ENCODE measurements around the gene TP53I13. TPM values are rescaled to one million over a fixed set of nuclear protein-coding genes. Genes with fewer than 3 reads are reported as not detected.

TP53I13 gene
- total and polyA plus RNA-seq, 2 donors (not counting 1 experiment from before 2014, with no cell fraction given): 11.1 to 51.5 TPM

DNA sequence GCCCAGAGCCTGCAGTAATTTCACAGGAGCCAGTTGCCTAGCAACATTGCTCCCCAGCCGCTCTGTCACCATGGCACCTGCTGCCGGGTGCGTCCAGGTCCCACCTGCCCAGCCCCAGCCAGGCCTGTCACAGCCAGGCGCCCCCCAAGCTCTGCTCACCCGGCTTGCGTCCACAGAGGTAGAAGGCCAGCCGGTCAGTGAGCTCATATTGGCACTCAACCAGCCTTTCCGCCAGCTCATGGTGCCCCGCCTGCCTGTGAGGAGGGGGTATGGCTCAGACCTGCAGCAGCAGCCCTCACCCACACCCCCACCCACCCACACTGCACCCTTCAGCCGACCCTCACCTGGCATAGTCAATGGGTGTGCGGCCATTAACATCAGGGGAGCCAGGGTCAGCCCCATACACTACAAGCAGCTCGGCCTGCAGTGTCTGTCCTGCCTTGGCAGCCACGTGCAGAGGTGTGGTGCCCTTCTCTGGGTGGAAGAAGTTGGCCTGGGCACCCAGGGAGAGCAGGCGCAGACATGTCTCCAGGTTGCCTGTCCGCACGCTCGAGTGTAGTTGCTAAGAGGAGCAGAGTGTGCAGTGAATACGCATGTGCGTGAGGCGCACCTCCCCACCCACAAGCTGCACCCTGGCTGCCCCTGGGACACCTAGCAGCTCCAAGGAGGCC lies 13.2 kb downstream of the TP53I13 start:
- Histone ChIP-seq H2AFZ (ENCODE audit: low read length) (no peak overlapping the region), H3K79me2 (ENCODE audit: control insufficient read depth, insufficient read depth, low read length) (peaks cover 30% of the 10 kb centered on the region), H3K9me3 (ENCODE audit: control insufficient read depth, insufficient read depth, low read depth, low read length) (no peaks in the 10 kb centered on the region), H3K27me3 (ENCODE audit: control insufficient read depth, insufficient read depth, low read length) (no peaks in the 10 kb centered on the region), H3K4me2 (ENCODE audit: extremely low read depth, insufficient read depth, low read length) (no peak overlapping the region), H3K9ac (ENCODE audit: insufficient read depth, low read length) (no peak overlapping the region), H3K4me1 (ENCODE audit: control insufficient read depth, extremely low read depth, insufficient read depth, low read length) (peaks cover 4% of the 10 kb centered on the region), H3K4me3 (replicated peaks in 1 of 4; ENCODE audit: control extremely low read depth in 1 of 4, insufficient read depth in 1 of 4, low read depth in 3 of 4, low read length in 4 of 4) (no peak overlapping the region), H4K20me1 (ENCODE audit: control insufficient read depth, extremely low read depth, insufficient read depth, low read length) (no peaks in the 10 kb centered on the region), H3K36me3 (ENCODE audit: control insufficient read depth, insufficient read depth, low read length) (peaks cover 19% of the 10 kb centered on the region), H3K27ac (ENCODE audit: insufficient read depth, low read length) (no peak overlapping the region)
- TF ChIP-seq, protein P1, sequence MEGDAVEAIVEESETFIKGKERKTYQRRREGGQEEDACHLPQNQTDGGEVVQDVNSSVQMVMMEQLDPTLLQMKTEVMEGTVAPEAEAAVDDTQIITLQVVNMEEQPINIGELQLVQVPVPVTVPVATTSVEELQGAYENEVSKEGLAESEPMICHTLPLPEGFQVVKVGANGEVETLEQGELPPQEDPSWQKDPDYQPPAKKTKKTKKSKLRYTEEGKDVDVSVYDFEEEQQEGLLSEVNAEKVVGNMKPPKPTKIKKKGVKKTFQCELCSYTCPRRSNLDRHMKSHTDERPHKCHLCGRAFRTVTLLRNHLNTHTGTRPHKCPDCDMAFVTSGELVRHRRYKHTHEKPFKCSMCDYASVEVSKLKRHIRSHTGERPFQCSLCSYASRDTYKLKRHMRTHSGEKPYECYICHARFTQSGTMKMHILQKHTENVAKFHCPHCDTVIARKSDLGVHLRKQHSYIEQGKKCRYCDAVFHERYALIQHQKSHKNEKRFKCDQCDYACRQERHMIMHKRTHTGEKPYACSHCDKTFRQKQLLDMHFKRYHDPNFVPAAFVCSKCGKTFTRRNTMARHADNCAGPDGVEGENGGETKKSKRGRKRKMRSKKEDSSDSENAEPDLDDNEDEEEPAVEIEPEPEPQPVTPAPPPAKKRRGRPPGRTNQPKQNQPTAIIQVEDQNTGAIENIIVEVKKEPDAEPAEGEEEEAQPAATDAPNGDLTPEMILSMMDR (conservative IDR thresholded peaks at IDR 0.05 in 1 of 2, IDR thresholded peaks at IDR 0.05 in 1 of 2; ENCODE audit: low read depth in 1 of 2, low read length in 2 of 2): no peak
- TF ChIP-seq EZH2 (IDR thresholded peaks at IDR 0.05; ENCODE audit: low read length, missing control alignments): no peak
- DNase-seq (ENCODE audit: low read depth in 2 of 2): no peak

DNA sequence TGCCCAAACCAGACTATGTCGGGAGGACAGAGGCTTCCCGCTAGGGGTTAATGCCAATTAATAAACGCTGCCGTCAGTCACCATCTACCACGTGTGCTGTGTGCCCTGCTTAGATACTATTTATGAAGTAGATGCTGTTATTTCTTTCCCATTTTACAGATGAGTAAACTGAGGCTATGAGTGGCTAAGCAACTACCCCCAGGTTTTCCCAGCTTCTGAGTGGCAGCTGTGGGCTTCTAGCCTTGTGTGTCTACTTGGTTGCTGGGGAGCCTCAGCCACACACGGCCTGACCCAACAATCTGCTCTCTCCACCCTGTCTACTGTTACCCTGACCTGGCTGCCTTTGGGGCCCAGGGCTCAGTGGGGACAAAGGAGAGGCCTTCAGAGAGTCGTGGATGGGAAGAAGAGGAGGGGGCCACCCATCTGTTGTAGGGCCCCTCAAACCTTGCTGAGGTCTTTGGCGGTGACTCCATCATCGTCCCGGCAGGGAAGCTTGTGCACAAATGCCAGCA lies 13.8 kb downstream of the TP53I13 start:
- H2AFZ ChIP-seq (ENCODE audit: low read length): no peak overlapping the region
- H3K4me3 ChIP-seq (replicated peaks in 1 of 4; ENCODE audit: control extremely low read depth in 1 of 4, insufficient read depth in 1 of 4, low read depth in 3 of 4, low read length in 4 of 4): no peak overlapping the region
- H3K9me3 ChIP-seq (ENCODE audit: control insufficient read depth, insufficient read depth, low read depth, low read length): no peaks in the 10 kb centered on the region
- H4K20me1 ChIP-seq (ENCODE audit: control insufficient read depth, extremely low read depth, insufficient read depth, low read length): no peaks in the 10 kb centered on the region
- H3K27ac ChIP-seq (ENCODE audit: insufficient read depth, low read length): no peak overlapping the region
- H3K9ac ChIP-seq (ENCODE audit: insufficient read depth, low read length): no peak overlapping the region
- TF ChIP-seq EZH2 (IDR thresholded peaks at IDR 0.05; ENCODE audit: low read length, missing control alignments): no peak
- TF ChIP-seq, protein P1 (conservative IDR thresholded peaks at IDR 0.05 in 1 of 2, IDR thresholded peaks at IDR 0.05 in 1 of 2; ENCODE audit: low read depth in 1 of 2, low read length in 2 of 2): no peak
- no peak overlapping the region for H3K4me2 ChIP-seq (ENCODE audit: extremely low read depth, insufficient read depth, low read length)
- peaks cover 36% of the 10 kb centered on the region for H3K79me2 ChIP-seq (ENCODE audit: control insufficient read depth, insufficient read depth, low read length)
- peaks cover 4% of the 10 kb centered on the region for H3K4me1 ChIP-seq (ENCODE audit: control insufficient read depth, extremely low read depth, insufficient read depth, low read length)
- H3K36me3 ChIP-seq (ENCODE audit: control insufficient read depth, insufficient read depth, low read length): peaks cover 16% of the 10 kb centered on the region
- H3K27me3 ChIP-seq (ENCODE audit: control insufficient read depth, insufficient read depth, low read length): no peaks in the 10 kb centered on the region
- DNase-seq (ENCODE audit: low read depth in 2 of 2): no peak

DNA sequence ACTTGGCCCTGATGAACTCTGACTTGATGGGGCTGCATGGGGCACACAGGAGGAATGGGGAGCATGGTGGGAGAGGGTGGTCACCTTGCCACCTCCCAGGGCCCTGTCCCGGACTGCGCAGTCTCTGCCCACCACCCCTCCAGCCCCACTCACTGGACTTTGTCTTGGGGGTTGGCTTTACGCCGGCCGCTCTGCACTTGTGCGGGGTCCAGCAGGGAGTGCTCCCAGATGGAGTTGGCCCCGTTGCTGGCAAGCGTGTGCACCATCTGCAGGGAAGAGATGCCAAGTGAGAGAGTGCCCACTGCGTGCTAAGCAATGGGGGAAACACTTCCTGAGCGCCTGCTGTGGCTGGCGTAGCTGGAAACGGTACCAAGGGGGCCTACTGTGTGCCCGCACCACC lies 14.3 kb downstream of the TP53I13 start:
- Histone ChIP-seq H3K36me3 (ENCODE audit: control insufficient read depth, insufficient read depth, low read length) (peaks cover 16% of the 10 kb centered on the region), H3K27me3 (ENCODE audit: control insufficient read depth, insufficient read depth, low read length) (no peaks in the 10 kb centered on the region), H4K20me1 (ENCODE audit: control insufficient read depth, extremely low read depth, insufficient read depth, low read length) (no peaks in the 10 kb centered on the region), H3K4me3 (replicated peaks in 1 of 4; ENCODE audit: control extremely low read depth in 1 of 4, insufficient read depth in 1 of 4, low read depth in 3 of 4, low read length in 4 of 4) (no peak overlapping the region), H2AFZ (ENCODE audit: low read length) (no peak overlapping the region), H3K79me2 (ENCODE audit: control insufficient read depth, insufficient read depth, low read length) (peaks cover 41% of the 10 kb centered on the region), H3K4me2 (ENCODE audit: extremely low read depth, insufficient read depth, low read length) (no peak overlapping the region), H3K27ac (ENCODE audit: insufficient read depth, low read length) (no peak overlapping the region), H3K9me3 (ENCODE audit: control insufficient read depth, insufficient read depth, low read depth, low read length) (no peaks in the 10 kb centered on the region), H3K9ac (ENCODE audit: insufficient read depth, low read length) (no peak overlapping the region), H3K4me1 (ENCODE audit: control insufficient read depth, extremely low read depth, insufficient read depth, low read length) (peaks cover 4% of the 10 kb centered on the region)
- DNase-seq (ENCODE audit: low read depth in 2 of 2): no peak
- TF ChIP-seq, protein P1 (conservative IDR thresholded peaks at IDR 0.05 in 1 of 2, IDR thresholded peaks at IDR 0.05 in 1 of 2; ENCODE audit: low read depth in 1 of 2, low read length in 2 of 2): no peak
- TF ChIP-seq EZH2 (IDR thresholded peaks at IDR 0.05; ENCODE audit: low read length, missing control alignments): no peak

Data from fibroblast of lung (primary cell).